Activated CD4-positive, alpha-beta T cell treated with anti-CD3 and anti-CD28 coated beads for 4 hours (primary cell): ENCODE results near the gene TBC1D14.

Source experiments
- DNase-seq, 2 donors: peaks; one replicate each; pipeline ENCODE4 v3.0.0-alpha.2; 2020

TBC1D14 gene

GRCh38 chr4:7027284-7027683 is 117.7 kb downstream of the TBC1D14 start:
- DNase-seq: no peak

- peak in 1 of 2 donors; percentile 15 for DNase-seq
Measured at GRCh38 chr4:7027913-7028312, 118.3 kb downstream of the TBC1D14 start.

- DNase-seq: no peak
Measured at GRCh38 chr4:7029212-7029611, 119.6 kb downstream of the TBC1D14 start.

GRCh38 chr4:7029921-7030320 is 120.3 kb downstream of the TBC1D14 start:
- no peak for DNase-seq

GRCh38 chr4:7030856-7031255 is 121.2 kb downstream of the TBC1D14 start:
- DNase-seq: no peak

- no peak for DNase-seq
Measured at GRCh38 chr4:7031558-7032449, 122.2 kb downstream of the TBC1D14 start.

GRCh38 chr4:7032596-7032995 is 123.0 kb downstream of the TBC1D14 start:
- no peak for DNase-seq

- no peak for DNase-seq
Measured at GRCh38 chr4:7034262-7035081, 124.8 kb downstream of the TBC1D14 start.

GRCh38 chr4:7037425-7037824 is 127.8 kb downstream of the TBC1D14 start:
- no peak for DNase-seq

GRCh38 chr4:7040765-7041164 is 131.1 kb downstream of the TBC1D14 start:
- DNase-seq: no peak

- no peak for DNase-seq
Measured at GRCh38 chr4:7041246-7041645, 131.6 kb downstream of the TBC1D14 start.

- DNase-seq: no peak
Measured at GRCh38 chr4:7041801-7042502, 132.3 kb downstream of the TBC1D14 start.

- peak; percentile 84 to 90 for DNase-seq
Measured at GRCh38 chr4:7042503-7043283, 133.1 kb downstream of the TBC1D14 start.

GRCh38 chr4:7043284-7044136 is 133.9 kb downstream of the TBC1D14 start, which contains the start of gene TADA2B:
TADA2B (plus strand) TSS chr4:7043372; CDS start chr4:7043580, 208 bp downstream.
- DNase-seq: peak; percentile 43 to 51

GRCh38 chr4:7044137-7044930 is 134.7 kb downstream of the TBC1D14 start:
- DNase-seq: no peak

GRCh38 chr4:7045553-7045952 is 135.9 kb downstream of the TBC1D14 start:
- no peak for DNase-seq

- DNase-seq: no peak
Measured at GRCh38 chr4:7045961-7046921, 136.6 kb downstream of the TBC1D14 start.

GRCh38 chr4:7046971-7047370 is 137.3 kb downstream of the TBC1D14 start:
- DNase-seq: no peak

- no peak for DNase-seq
Measured at GRCh38 chr4:7048642-7049041, 139.0 kb downstream of the TBC1D14 start.
